ENCODE data around the gene TMOD3.

Gene TMOD3

DNA sequence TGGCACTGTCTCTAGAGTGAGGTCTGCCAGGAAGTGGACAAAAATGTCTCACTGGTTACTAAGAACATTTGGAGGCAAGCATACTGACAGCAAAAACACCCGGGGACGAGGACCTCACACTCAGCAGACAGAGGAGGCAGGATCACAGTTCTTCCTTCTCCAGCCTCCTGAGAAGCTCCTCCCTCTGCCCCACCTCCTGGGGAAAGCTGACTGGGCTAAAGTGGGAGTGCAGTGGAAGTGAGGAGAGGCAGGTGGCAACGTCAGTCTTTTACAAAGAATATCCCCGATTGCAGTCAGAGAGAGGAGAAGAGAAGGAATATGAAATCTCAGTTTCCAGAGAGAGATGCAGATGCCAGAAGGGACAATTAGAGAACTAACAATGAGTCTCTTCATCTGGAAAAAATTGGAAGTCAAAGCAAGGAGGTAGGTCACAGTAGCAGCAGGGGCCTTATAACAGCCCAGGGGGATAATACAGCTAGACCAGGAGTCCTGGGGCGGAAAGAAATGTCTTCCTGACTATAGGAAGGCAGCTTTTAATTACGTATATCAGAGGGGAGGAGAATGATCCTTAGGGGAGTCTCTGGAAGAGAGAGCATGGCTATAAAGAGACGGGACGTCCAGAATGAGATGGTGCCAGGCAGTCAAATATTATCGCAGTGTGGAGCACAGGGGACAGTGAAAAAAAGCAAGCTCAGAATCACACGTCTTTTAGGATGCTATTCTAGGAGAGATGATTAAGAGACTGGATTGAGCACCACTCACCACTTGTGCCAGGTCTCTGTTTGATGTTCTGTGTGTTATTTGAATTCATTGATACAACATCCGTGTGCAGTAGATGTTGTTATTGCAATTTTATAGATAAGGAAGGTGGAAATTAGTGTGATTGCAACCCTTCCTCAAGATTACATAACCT lies 95.0 kb downstream of the TMOD3 start:
- no peak for TF ChIP-seq EZH2phosphoT487 (IDR thresholded peaks at IDR 0.05; ENCODE audit: borderline replicate concordance)
- TF ChIP-seq, protein P1, sequence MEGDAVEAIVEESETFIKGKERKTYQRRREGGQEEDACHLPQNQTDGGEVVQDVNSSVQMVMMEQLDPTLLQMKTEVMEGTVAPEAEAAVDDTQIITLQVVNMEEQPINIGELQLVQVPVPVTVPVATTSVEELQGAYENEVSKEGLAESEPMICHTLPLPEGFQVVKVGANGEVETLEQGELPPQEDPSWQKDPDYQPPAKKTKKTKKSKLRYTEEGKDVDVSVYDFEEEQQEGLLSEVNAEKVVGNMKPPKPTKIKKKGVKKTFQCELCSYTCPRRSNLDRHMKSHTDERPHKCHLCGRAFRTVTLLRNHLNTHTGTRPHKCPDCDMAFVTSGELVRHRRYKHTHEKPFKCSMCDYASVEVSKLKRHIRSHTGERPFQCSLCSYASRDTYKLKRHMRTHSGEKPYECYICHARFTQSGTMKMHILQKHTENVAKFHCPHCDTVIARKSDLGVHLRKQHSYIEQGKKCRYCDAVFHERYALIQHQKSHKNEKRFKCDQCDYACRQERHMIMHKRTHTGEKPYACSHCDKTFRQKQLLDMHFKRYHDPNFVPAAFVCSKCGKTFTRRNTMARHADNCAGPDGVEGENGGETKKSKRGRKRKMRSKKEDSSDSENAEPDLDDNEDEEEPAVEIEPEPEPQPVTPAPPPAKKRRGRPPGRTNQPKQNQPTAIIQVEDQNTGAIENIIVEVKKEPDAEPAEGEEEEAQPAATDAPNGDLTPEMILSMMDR (conservative IDR thresholded peaks at IDR 0.05; ENCODE audit: low read length): no peak
- H2AFZ ChIP-seq (ENCODE audit: low read length): no peak overlapping the region
- H3K9me3 ChIP-seq (ENCODE audit: insufficient read depth, low read depth, low read length): no peaks in the 10 kb centered on the region
- peaks cover 13% of the 10 kb centered on the region; the same call in 1 of the 2 replicates for H3K36me3 ChIP-seq (ENCODE audit: insufficient read depth, low read length)
- no peak overlapping the region for H3K4me3 ChIP-seq (ENCODE audit: low read length, poor library complexity, severe bottlenecking)
- no peaks in the 10 kb centered on the region for H3K9me2 ChIP-seq (replicated peaks; ENCODE audit: low read depth, low read length)
- no peak overlapping the region for H3K4me2 ChIP-seq (ENCODE audit: low read depth, low read length, poor library complexity, severe bottlenecking)
- H4K20me1 ChIP-seq (ENCODE audit: insufficient read depth, low read length, poor library complexity, severe bottlenecking): no peaks in the 10 kb centered on the region
- H3K79me2 ChIP-seq (ENCODE audit: insufficient read depth, low read length): no peaks in the 10 kb centered on the region
- no peaks in the 10 kb centered on the region for H3F3A ChIP-seq (ENCODE audit: low read depth)
- H3K27me3 ChIP-seq (ENCODE audit: insufficient read depth, low read length, poor library complexity, severe bottlenecking): no peaks in the 10 kb centered on the region
- no peak overlapping the region for H3K9ac ChIP-seq (ENCODE audit: low read depth, low read length, poor library complexity, severe bottlenecking)
- no peaks in the 10 kb centered on the region for H3K4me1 ChIP-seq (ENCODE audit: insufficient read depth, low read length, poor library complexity, severe bottlenecking)

DNA sequence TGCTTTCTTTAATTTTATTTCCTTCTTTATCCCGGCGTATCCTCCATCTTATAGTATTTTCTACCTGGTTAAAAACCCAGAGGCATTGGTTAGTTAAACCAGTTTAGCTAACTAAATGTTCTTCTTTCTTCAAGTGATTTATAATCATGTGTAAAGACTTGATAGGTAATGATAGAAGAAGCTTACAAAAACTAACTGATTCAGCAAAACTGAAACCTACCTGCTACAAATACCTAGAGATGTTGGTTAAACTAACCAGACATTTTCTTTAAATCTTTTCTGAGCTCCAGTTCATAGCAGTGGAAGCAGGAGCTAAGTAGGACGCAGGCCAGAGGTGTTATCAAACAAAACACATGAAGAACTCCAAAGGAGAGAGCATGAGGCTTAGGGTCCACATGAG lies 97.4 kb downstream of the TMOD3 start:
- Histone ChIP-seq H4K20me1 (ENCODE audit: insufficient read depth, low read length, poor library complexity, severe bottlenecking) (no peaks in the 10 kb centered on the region), H3K79me2 (ENCODE audit: insufficient read depth, low read length) (no peaks in the 10 kb centered on the region), H3F3A (ENCODE audit: low read depth) (no peaks in the 10 kb centered on the region), H3K4me3 (ENCODE audit: low read length, poor library complexity, severe bottlenecking) (no peak overlapping the region), H3K36me3 (ENCODE audit: insufficient read depth, low read length) (peaks cover 13% of the 10 kb centered on the region; the same call in 1 of the 2 replicates), H3K9me3 (ENCODE audit: insufficient read depth, low read depth, low read length) (no peaks in the 10 kb centered on the region), H3K9ac (ENCODE audit: low read depth, low read length, poor library complexity, severe bottlenecking) (no peak overlapping the region), H2AFZ (ENCODE audit: low read length) (no peak overlapping the region), H3K27me3 (ENCODE audit: insufficient read depth, low read length, poor library complexity, severe bottlenecking) (no peaks in the 10 kb centered on the region), H3K4me1 (ENCODE audit: insufficient read depth, low read length, poor library complexity, severe bottlenecking) (no peaks in the 10 kb centered on the region), H3K9me2 (replicated peaks; ENCODE audit: low read depth, low read length) (no peaks in the 10 kb centered on the region), H3K4me2 (ENCODE audit: low read depth, low read length, poor library complexity, severe bottlenecking) (no peak overlapping the region)
- no peak for TF ChIP-seq EZH2phosphoT487 (IDR thresholded peaks at IDR 0.05; ENCODE audit: borderline replicate concordance)
- TF ChIP-seq, protein P1 (conservative IDR thresholded peaks at IDR 0.05; ENCODE audit: low read length): no peak

DNA sequence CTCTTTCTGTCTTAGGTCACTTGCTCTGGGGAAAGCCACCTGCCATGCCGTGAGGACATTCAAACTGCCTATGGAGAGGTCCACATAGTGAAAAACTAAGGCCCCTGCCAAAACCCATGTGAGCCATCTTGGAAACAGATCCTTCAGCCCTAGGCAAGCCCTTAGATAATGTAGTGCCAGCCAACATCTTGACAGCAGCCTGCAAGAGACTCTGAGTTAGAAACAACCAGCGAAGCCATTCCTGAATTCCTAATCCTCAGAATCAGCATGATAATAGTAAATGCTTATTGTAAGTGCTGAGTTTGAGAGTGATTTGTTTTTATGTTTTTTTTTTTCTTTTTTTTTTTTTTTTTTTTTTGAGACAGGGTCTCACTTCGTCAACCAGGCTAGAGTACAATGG lies 101.6 kb downstream of the TMOD3 start:
- Histone ChIP-seq H3K9me3 (ENCODE audit: insufficient read depth, low read depth, low read length) (no peaks in the 10 kb centered on the region), H3K27me3 (ENCODE audit: insufficient read depth, low read length, poor library complexity, severe bottlenecking) (no peaks in the 10 kb centered on the region), H3K4me1 (ENCODE audit: insufficient read depth, low read length, poor library complexity, severe bottlenecking) (no peaks in the 10 kb centered on the region), H3K36me3 (ENCODE audit: insufficient read depth, low read length) (peaks cover 9% of the 10 kb centered on the region; the same call in 1 of the 2 replicates), H3K9me2 (replicated peaks; ENCODE audit: low read depth, low read length) (no peaks in the 10 kb centered on the region), H3K4me3 (ENCODE audit: low read length, poor library complexity, severe bottlenecking) (no peak overlapping the region), H3F3A (ENCODE audit: low read depth) (no peaks in the 10 kb centered on the region), H2AFZ (ENCODE audit: low read length) (no peak overlapping the region), H3K4me2 (ENCODE audit: low read depth, low read length, poor library complexity, severe bottlenecking) (no peak overlapping the region), H3K79me2 (ENCODE audit: insufficient read depth, low read length) (no peaks in the 10 kb centered on the region), H3K9ac (ENCODE audit: low read depth, low read length, poor library complexity, severe bottlenecking) (no peak overlapping the region), H4K20me1 (ENCODE audit: insufficient read depth, low read length, poor library complexity, severe bottlenecking) (no peaks in the 10 kb centered on the region)
- TF ChIP-seq EZH2phosphoT487 (IDR thresholded peaks at IDR 0.05; ENCODE audit: borderline replicate concordance): no peak
- TF ChIP-seq, protein P1 (conservative IDR thresholded peaks at IDR 0.05; ENCODE audit: low read length): no peak

Data from Loucy (cell line).